ENCODE measurements around the gene HILPDA. TPM values are rescaled to one million over a fixed set of nuclear protein-coding genes. Genes with fewer than 3 reads are reported as not detected.

The HILPDA gene
- total and polyA plus RNA-seq, 9 of the 15 experiments (the other 6 are each of a cell fraction or from before 2014, with no cell fraction given) = 8.3 to 71.8 (median 23.5) TPM

DNA sequence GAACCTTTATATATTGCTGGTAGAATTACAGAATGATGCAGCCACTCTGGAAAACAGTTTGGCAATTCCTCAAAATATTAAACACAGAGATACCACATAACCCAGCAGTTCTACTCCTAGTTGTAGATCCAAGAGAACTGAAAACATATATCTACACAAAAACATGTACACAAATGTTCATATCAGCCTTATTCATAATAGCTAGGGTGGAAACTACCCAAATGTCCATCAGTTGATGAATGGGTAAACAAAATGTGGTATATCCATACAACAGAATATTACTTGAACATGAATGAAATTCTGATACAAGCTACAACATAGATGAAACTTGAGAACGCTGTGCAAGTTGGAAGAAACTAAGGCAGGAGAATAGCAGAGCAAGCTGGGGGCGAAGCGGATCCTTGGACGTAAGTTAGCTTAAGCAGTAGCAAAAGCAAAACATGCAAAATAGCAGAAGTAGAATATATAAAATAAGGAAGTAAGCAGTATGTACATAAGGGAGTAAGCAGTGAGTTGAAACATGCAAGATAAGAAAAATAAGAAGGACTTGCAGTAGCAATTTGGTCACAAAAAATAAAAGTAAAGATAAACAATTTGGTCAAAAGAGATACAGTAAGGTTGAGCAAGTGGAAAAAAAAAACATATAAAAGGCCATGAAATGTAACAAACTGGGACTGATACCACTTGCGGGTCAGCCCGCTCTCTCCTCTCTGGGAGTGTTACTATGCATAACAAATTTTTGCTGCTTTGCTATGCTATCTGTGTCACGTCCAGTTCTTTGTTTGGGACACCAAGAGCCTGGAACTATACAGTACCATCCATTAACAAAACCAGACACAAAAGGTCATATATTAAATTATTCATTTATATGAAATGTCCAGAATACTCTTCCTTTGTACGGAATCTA lies 18.0 kb upstream of the HILPDA start (continued):
- TF ChIP-seq, protein P1, sequence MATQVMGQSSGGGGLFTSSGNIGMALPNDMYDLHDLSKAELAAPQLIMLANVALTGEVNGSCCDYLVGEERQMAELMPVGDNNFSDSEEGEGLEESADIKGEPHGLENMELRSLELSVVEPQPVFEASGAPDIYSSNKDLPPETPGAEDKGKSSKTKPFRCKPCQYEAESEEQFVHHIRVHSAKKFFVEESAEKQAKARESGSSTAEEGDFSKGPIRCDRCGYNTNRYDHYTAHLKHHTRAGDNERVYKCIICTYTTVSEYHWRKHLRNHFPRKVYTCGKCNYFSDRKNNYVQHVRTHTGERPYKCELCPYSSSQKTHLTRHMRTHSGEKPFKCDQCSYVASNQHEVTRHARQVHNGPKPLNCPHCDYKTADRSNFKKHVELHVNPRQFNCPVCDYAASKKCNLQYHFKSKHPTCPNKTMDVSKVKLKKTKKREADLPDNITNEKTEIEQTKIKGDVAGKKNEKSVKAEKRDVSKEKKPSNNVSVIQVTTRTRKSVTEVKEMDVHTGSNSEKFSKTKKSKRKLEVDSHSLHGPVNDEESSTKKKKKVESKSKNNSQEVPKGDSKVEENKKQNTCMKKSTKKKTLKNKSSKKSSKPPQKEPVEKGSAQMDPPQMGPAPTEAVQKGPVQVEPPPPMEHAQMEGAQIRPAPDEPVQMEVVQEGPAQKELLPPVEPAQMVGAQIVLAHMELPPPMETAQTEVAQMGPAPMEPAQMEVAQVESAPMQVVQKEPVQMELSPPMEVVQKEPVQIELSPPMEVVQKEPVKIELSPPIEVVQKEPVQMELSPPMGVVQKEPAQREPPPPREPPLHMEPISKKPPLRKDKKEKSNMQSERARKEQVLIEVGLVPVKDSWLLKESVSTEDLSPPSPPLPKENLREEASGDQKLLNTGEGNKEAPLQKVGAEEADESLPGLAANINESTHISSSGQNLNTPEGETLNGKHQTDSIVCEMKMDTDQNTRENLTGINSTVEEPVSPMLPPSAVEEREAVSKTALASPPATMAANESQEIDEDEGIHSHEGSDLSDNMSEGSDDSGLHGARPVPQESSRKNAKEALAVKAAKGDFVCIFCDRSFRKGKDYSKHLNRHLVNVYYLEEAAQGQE (IDR thresholded peaks at IDR 0.05; ENCODE audit: borderline replicate concordance) = no peak
- TF ChIP-seq, protein P1 (CRISPR knock-in tag; IDR thresholded peaks at IDR 0.05; ENCODE audit: low read depth) = no peak
- TF ChIP-seq ARID1B (IDR thresholded peaks at IDR 0.05) (peak; percentile 82), FOXJ2 (tag; IDR thresholded peaks at IDR 0.05) (no peak), TCF3 (CRISPR knock-in tag; IDR thresholded peaks at IDR 0.05) (peak; percentile 66), MAFK (IDR thresholded peaks at IDR 0.05; ENCODE audit: low read length) (0 out of 2 replicates have a peak, but pooled peaks have one; percentile 14), SMARCE1 (IDR thresholded peaks at IDR 0.05) (peak; percentile 94; the same call in 1 of the 2 replicates), NCOA1 (IDR thresholded peaks at IDR 0.05; ENCODE audit: low read depth) (no peak), ZNF280B (CRISPR knock-in tag; IDR thresholded peaks at IDR 0.05) (no peak), TAF15 (IDR thresholded peaks at IDR 0.05; ENCODE audit: low read depth, low read length) (no peak), FOXA3 (CRISPR knock-in tag; conservative IDR thresholded peaks at IDR 0.05 in 1 of 2, IDR thresholded peaks at IDR 0.05 in 1 of 2) (peak; percentile 90 to 95), SMAD4 (CRISPR knock-in tag; conservative IDR thresholded peaks at IDR 0.05) (no peak)
- TF ChIP-seq, protein P2, sequence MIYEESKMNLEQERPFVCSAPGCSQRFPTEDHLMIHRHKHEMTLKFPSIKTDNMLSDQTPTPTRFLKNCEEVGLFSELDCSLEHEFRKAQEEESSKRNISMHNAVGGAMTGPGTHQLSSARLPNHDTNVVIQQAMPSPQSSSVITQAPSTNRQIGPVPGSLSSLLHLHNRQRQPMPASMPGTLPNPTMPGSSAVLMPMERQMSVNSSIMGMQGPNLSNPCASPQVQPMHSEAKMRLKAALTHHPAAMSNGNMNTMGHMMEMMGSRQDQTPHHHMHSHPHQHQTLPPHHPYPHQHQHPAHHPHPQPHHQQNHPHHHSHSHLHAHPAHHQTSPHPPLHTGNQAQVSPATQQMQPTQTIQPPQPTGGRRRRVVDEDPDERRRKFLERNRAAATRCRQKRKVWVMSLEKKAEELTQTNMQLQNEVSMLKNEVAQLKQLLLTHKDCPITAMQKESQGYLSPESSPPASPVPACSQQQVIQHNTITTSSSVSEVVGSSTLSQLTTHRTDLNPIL (CRISPR knock-in tag; IDR thresholded peaks at IDR 0.05) = no peak
- TF ChIP-seq, protein P3, sequence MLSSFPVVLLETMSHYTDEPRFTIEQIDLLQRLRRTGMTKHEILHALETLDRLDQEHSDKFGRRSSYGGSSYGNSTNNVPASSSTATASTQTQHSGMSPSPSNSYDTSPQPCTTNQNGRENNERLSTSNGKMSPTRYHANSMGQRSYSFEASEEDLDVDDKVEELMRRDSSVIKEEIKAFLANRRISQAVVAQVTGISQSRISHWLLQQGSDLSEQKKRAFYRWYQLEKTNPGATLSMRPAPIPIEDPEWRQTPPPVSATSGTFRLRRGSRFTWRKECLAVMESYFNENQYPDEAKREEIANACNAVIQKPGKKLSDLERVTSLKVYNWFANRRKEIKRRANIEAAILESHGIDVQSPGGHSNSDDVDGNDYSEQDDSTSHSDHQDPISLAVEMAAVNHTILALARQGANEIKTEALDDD (IDR thresholded peaks at IDR 0.05) = no peak

Data from K562 (cell line).